IMR-90 (cell line): ENCODE data around the gene ANAPC1. TPM values are rescaled to one million over a fixed set of nuclear protein-coding genes. Genes with fewer than 3 reads are reported as not detected.
"Not testable (repeated sequence)": the region's sequence is repeated elsewhere in the genome, so short reads cannot be mapped to it uniquely, and the experiment has no call there.

ENCODE experiments used
- ATAC-seq: fragments of 200-7000 bp; cut with Tn5 transposase; 2 replicates; pipeline ENCODE4 v1.9.1; 2020; ENCODE audit warnings: low read depth, mild to moderate bottlenecking, moderate library complexity
- BruUV-seq: library from RNA; stranded (reverse); fragments of 400-500 nt; replicated peaks from 2 replicates; lab custom pipeline; 2021; lab: Mats Ljungman, UMichigan
- CTCF ChIA-PET: fragments of 300-600 bp; formaldehyde crosslinking; extraction: SDS; loops from one replicate; lab custom pipeline; 2021; ENCODE audit warnings: antibody characterized with exemption; lab: Yijun Ruan, JAX
- POLR2A ChIA-PET: fragments of 300-600 bp; sonication (Branson Sonifier 250); formaldehyde crosslinking; loops from one replicate; lab custom pipeline; 2022; ENCODE audit warnings: antibody characterized with exemption; ENCODE audit not compliant: unreplicated experiment; lab: Charles Lee
- DNase-seq: peaks from one replicate; pipeline ENCODE4 v3.0.0; 2013
- H2AFZ ChIP-seq: replicated peaks from 2 replicates; pipeline ENCODE3; 2013; ENCODE audit warnings: low read length, mild to moderate bottlenecking; ENCODE audit not compliant: poor library complexity
- H2AK5ac ChIP-seq: 2 replicates; pipeline ENCODE4 v1.6.1; 2013; ENCODE audit warnings: low read depth, low read length, inconsistent platforms
- H2AK9ac ChIP-seq: replicated peaks from 2 replicates; pipeline ENCODE3; 2013; ENCODE audit warnings: mild to moderate bottlenecking, low read depth, low read length, moderate library complexity; ENCODE audit not compliant: poor library complexity
- H2BK120ac ChIP-seq: 2 replicates; pipeline ENCODE4 v1.6.1; 2013; ENCODE audit warnings: low read depth, low read length, inconsistent platforms
- H2BK15ac ChIP-seq: 3 replicates; pipeline ENCODE4 v1.6.1; 2013; ENCODE audit warnings: low read depth, low read length, inconsistent platforms
- H2BK20ac ChIP-seq: 2 replicates; pipeline ENCODE4 v1.6.1; 2013; ENCODE audit warnings: low read depth, mild to moderate bottlenecking, inconsistent platforms, low read length, moderate library complexity
- H2BK5ac ChIP-seq: 2 replicates; pipeline ENCODE4 v1.6.1; 2013; ENCODE audit warnings: mild to moderate bottlenecking, low read depth, low read length, inconsistent platforms; ENCODE audit not compliant: poor library complexity, severe bottlenecking
- H3K14ac ChIP-seq: replicated peaks from 2 replicates; pipeline ENCODE4 v1.6.1; 2013; ENCODE audit warnings: low read depth, low read length, inconsistent platforms
- H3K18ac ChIP-seq: 2 replicates; pipeline ENCODE4 v1.6.1; 2013; ENCODE audit warnings: low read depth, low read length, control low read depth
- H3K23ac ChIP-seq: 2 replicates; pipeline ENCODE4 v1.6.1; 2013; ENCODE audit warnings: low read depth, low read length, inconsistent platforms
- H3K27ac ChIP-seq: 2 replicates; pipeline ENCODE4 v1.5.1; 2013; ENCODE audit warnings: mild to moderate bottlenecking, control low read depth, low read length; ENCODE audit not compliant: insufficient read depth
- H3K27me3 ChIP-seq: 2 replicates; pipeline ENCODE4 v1.6.1; 2013; ENCODE audit warnings: low read length; ENCODE audit not compliant: control insufficient read depth, insufficient read depth
- H3K36me3 ChIP-seq: 2 replicates; pipeline ENCODE4 v1.6.1; 2013; ENCODE audit warnings: low read length, mixed read lengths; ENCODE audit not compliant: control insufficient read depth, insufficient read depth
- H3K4ac ChIP-seq: 2 replicates; pipeline ENCODE4 v1.6.1; 2013; ENCODE audit warnings: low read depth, low read length, inconsistent platforms
- H3K4me1 ChIP-seq: 2 replicates; pipeline ENCODE4 v1.6.1; 2013; ENCODE audit warnings: low read length, mixed read lengths; ENCODE audit not compliant: control insufficient read depth, insufficient read depth
- H3K4me2 ChIP-seq: 2 replicates; pipeline ENCODE4 v1.6.1; 2013; ENCODE audit warnings: low read depth, mild to moderate bottlenecking, control low read depth, low read length, moderate library complexity
- H3K4me3 ChIP-seq: 2 replicates; pipeline ENCODE4 v1.5.1; 2013; ENCODE audit warnings: low read depth, mild to moderate bottlenecking, control low read depth, low read length, moderate library complexity; ENCODE audit not compliant: insufficient read depth
- H3K56ac ChIP-seq: 2 replicates; pipeline ENCODE4 v1.6.1; 2013; ENCODE audit warnings: low read length, inconsistent platforms; ENCODE audit not compliant: insufficient read depth; ENCODE audit errors: extremely low read depth
- H3K79me1 ChIP-seq, 2 experiments: 2 replicates each; pipeline ENCODE4 v1.6.1; 2013; ENCODE audit warnings: low read length in 2 of 2, inconsistent platforms in 1 of 2, low read depth in 1 of 2
- H3K9ac ChIP-seq: 2 replicates; pipeline ENCODE4 v1.6.1; 2013; ENCODE audit warnings: low read depth, low read length, control low read depth
- H3K9me1 ChIP-seq: 2 replicates; pipeline ENCODE4 v1.6.1; 2013; ENCODE audit warnings: low read length, inconsistent platforms; ENCODE audit not compliant: insufficient read depth
- H3K9me3 ChIP-seq: 2 replicates; pipeline ENCODE4 v1.6.1; 2013; ENCODE audit warnings: low read length; ENCODE audit not compliant: control insufficient read depth, insufficient read depth
- H4K20me1 ChIP-seq: 2 replicates; pipeline ENCODE4 v1.6.1; 2013; ENCODE audit warnings: low read length, inconsistent platforms; ENCODE audit not compliant: insufficient read depth
- H4K5ac ChIP-seq: 2 replicates; pipeline ENCODE4 v1.6.1; 2013; ENCODE audit warnings: mild to moderate bottlenecking, low read depth, low read length, control low read depth
- H4K8ac ChIP-seq, 2 experiments: 2 replicates each; pipeline ENCODE4 v1.6.1; 2013; ENCODE audit warnings: low read depth in 2 of 2, low read length in 2 of 2, control low read depth in 1 of 2, inconsistent platforms in 1 of 2
- H4K91ac ChIP-seq: 2 replicates; pipeline ENCODE4 v1.6.1; 2013; ENCODE audit warnings: low read depth, low read length, inconsistent platforms; ENCODE audit not compliant: insufficient read depth
- WGBS, 2 experiments: methylation state at CpG; one replicate each; pipeline versions ENCODE4 v1.1.5 to v1.1.7; 2013; ENCODE audit warnings: missing lambda C conversion rate in 2 of 2; ENCODE audit not compliant: insufficient read length in 1 of 2; ENCODE audit errors: extremely low coverage in 2 of 2; 5-methylcytosine and 5-hydroxymethylcytosine counted together
- dilution Hi-C: fragments of 300-500 bp; cut with HindIII; formaldehyde crosslinking; loops from one replicate; pipeline ENCODE4 v1.14.3; 2018; ENCODE audit warnings: low sequenced_read_pairs; ENCODE audit not compliant: unreplicated experiment
- in situ Hi-C: fragments of 300-500 bp; cut with MboI; formaldehyde crosslinking; loops from 3 replicates; pipeline ENCODE4 v1.14.3; 2019; ENCODE audit warnings: low sequenced_read_pairs, inconsistent platforms, mixed read lengths
- intact Hi-C: fragments of 100-400 bp; cut with micrococcal nuclease; formaldehyde crosslinking; loops from 2 replicates; pipeline ENCODE4 v1.10.0; 2022
- polyA plus RNA-seq, 3 experiments: library from polyadenylated mRNA; depleted of rRNA; stranded (reverse); fragments of >200 nt; gene quantifications; 2 replicates each; pipeline ENCODE4 v1.2.3, GENCODE V29; 2012; ENCODE audit warnings: low replicate concordance in 1 of 3
- total RNA-seq: library from RNA; depleted of rRNA; stranded (reverse); fragments of >200 nt; gene quantifications from 2 replicates; pipeline ENCODE4 v1.2.3, GENCODE V29; 2012

ANAPC1 gene
- total and polyA plus RNA-seq, 2 of the 4 experiments (the other 2 are of a cell fraction), result 14.6 to 50.7 TPM

DNA sequence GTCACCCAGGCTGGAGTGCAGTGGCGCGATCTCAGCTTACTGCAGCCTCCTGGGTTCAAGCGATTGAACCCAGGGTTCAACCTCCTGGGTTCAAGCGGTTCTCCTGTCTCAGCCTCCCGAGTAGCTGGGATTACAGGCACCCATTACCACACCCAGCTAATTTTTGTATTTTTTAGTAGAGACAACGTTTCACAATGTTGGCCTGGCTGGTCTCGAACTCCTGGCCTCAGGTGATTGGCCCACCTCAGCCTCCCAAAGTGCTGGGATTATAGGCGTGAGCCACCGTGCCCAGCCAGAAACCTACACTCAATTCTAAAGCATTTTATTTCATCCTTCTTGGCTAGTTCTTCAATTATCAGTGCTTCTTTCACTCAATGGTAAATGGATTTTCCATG is 21.5 kb upstream of the ANAPC1 start:
- H3K4me3 ChIP-seq, H3K9me1 ChIP-seq, H3K4ac ChIP-seq, in situ Hi-C loops, dilution Hi-C loops, H3K4me2 ChIP-seq, H3K23ac ChIP-seq, H3K36me3 ChIP-seq, BruUV-seq, H2AK9ac ChIP-seq, H3K79me1 ChIP-seq, H2BK120ac ChIP-seq, H2BK20ac ChIP-seq, CTCF ChIA-PET, POLR2A ChIA-PET, H3K14ac ChIP-seq, H3K18ac ChIP-seq, H4K8ac ChIP-seq, H2AFZ ChIP-seq, H3K9ac ChIP-seq, H3K56ac ChIP-seq, H4K91ac ChIP-seq, H3K9me3 ChIP-seq, H2AK5ac ChIP-seq, DNase-seq, ATAC-seq, H2BK15ac ChIP-seq, H3K4me1 ChIP-seq, H4K20me1 ChIP-seq, H4K5ac ChIP-seq, H2BK5ac ChIP-seq, intact Hi-C loops, H3K27ac ChIP-seq: not testable (repeated sequence)
- no CpG with 5 or more reads among the region's 9 CpGs for WGBS, 2 experiments
- peaks cover 37% of the 10 kb centered on the region for H3K27me3 ChIP-seq
